ENCODE results near the gene ATXN2. TPM values are rescaled to one million over a fixed set of nuclear protein-coding genes. Genes with fewer than 3 reads are reported as not detected.

ATXN2 gene
- total RNA-seq, 1 experiment from 2014 or later: 56.3 TPM

DNA sequence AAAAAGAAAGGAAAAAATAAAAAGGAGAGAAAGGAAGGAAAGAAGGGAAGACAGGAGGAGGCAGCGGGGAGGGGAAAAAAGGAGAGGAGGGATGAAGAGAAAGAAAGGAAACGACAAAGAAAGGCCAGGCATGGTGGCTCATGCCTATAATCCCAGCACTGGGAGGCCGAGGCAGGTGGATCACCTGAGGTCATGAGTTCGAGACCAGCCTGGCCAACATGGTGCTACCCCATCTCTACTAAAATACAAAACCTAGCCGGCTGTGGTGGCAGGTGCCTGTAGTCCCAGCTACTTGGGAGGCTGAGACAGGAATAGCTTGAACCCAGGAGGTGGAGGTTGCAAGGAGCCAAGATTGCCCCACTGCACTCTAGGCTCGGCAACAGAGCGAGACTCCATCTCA, 18.4 kb downstream of the ATXN2 start (continued):
- TF ChIP-seq, protein P1, sequence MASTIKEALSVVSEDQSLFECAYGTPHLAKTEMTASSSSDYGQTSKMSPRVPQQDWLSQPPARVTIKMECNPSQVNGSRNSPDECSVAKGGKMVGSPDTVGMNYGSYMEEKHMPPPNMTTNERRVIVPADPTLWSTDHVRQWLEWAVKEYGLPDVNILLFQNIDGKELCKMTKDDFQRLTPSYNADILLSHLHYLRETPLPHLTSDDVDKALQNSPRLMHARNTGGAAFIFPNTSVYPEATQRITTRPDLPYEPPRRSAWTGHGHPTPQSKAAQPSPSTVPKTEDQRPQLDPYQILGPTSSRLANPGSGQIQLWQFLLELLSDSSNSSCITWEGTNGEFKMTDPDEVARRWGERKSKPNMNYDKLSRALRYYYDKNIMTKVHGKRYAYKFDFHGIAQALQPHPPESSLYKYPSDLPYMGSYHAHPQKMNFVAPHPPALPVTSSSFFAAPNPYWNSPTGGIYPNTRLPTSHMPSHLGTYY (CRISPR knock-in tag; IDR thresholded peaks at IDR 0.05): no peak
- TF ChIP-seq CBFB (CRISPR knock-in tag; IDR thresholded peaks at IDR 0.05; ENCODE audit: low read depth) (no peak), NFATC4 (CRISPR knock-in tag; IDR thresholded peaks at IDR 0.05) (no peak), NFE2L1 (CRISPR knock-in tag; IDR thresholded peaks at IDR 0.05) (no peak), TP53 (CRISPR knock-in tag; IDR thresholded peaks at IDR 0.05) (no peak)
- TF ChIP-seq, protein P2, sequence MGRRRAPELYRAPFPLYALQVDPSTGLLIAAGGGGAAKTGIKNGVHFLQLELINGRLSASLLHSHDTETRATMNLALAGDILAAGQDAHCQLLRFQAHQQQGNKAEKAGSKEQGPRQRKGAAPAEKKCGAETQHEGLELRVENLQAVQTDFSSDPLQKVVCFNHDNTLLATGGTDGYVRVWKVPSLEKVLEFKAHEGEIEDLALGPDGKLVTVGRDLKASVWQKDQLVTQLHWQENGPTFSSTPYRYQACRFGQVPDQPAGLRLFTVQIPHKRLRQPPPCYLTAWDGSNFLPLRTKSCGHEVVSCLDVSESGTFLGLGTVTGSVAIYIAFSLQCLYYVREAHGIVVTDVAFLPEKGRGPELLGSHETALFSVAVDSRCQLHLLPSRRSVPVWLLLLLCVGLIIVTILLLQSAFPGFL (CRISPR knock-in tag; IDR thresholded peaks at IDR 0.05; ENCODE audit: borderline replicate concordance): no peak

DNA sequence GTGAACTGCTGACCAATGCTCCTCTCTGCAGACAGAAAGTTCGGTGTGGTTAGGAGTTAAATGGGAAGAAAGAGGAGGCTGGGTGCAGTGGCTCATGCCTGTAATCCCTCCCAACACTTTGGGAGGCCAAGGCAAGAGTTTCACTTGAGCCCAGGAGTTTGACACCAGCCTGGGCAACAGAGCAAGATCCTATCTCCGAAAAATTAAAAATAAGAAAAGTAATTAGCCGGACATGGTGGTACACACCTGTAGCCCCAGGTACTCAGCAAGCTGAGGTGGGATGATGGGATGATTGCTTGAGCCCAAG, 19.0 kb downstream of the ATXN2 start:
- POLR2A ChIA-PET: interaction anchor here (0.7 kb wide), 2 partner anchors 16 to 323 kb away, joined by 3 read pairs; no protein-coding TSS in a partner anchor
- TF ChIP-seq ZNF121 (CRISPR knock-in tag; IDR thresholded peaks at IDR 0.05): 0 out of 2 replicates have a peak, but pooled peaks have one; percentile 0
- no peak for TF ChIP-seq GRHL2 (CRISPR knock-in tag; IDR thresholded peaks at IDR 0.05; ENCODE audit: insufficient replicate concordance, severe bottlenecking)
- H3K4me1 Mint-ChIP-seq: peaks cover 4% of the 10 kb centered on the region

DNA sequence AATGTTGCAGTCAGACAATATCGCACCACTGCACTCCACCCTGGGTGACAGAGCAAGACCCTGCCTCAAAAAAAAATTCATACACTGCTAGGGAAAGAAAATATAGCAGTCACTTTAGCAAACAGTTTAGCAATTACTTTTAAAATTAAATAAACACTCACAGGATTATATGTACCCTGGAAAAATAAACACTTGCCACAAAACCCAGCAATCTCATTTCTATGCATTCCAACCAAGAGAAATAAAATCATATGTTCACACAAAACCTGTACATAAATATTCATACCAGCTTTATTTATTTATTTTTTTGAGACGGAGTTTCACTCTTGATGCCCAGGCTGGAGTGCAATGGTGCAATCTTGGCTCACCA, 20.2 kb downstream of the ATXN2 start:
- H3K36me3 Mint-ChIP-seq: peaks cover 5% of the 10 kb centered on the region
- ATAC-seq (no peak), DNase-seq (ENCODE audit: low spot score) (no peak)
- ChIA-PET POLR2A (no interaction called here), CTCF (interaction anchor here (0.7 kb wide), 1 partner anchor 68 kb away, joined by 3 read pairs; no protein-coding TSS in a partner anchor)
- H3K4me1 Mint-ChIP-seq: peaks cover 13% of the 10 kb centered on the region
- H3K9me3 Mint-ChIP-seq: no peaks in the 10 kb centered on the region
- TF ChIP-seq FOXK1 (CRISPR knock-in tag; IDR thresholded peaks at IDR 0.05) (no peak), ZNF232 (CRISPR knock-in tag; IDR thresholded peaks at IDR 0.05) (no peak), OVOL2 (CRISPR knock-in tag; IDR thresholded peaks at IDR 0.05; ENCODE audit: borderline replicate concordance) (no peak)
- H3K4me3 Mint-ChIP-seq: no peak overlapping the region
- no peaks in the 10 kb centered on the region for H3K27me3 Mint-ChIP-seq (ENCODE audit: low read depth)
- H3K27ac Mint-ChIP-seq: no peak overlapping the region

More for the DNA sequence above, 19.0 kb downstream of the ATXN2 start:
- CTCF ChIA-PET: interaction anchor here (0.7 kb wide), 1 partner anchor 64 kb away, joined by 4 read pairs; no protein-coding TSS in a partner anchor
- H3K9me3 Mint-ChIP-seq: no peaks in the 10 kb centered on the region
- H3K4me3 Mint-ChIP-seq: no peak overlapping the region
- H3K27me3 Mint-ChIP-seq (ENCODE audit: low read depth): no peaks in the 10 kb centered on the region
- no peak for ATAC-seq
- DNase-seq (ENCODE audit: low spot score): no peak
- peaks cover 5% of the 10 kb centered on the region for H3K36me3 Mint-ChIP-seq
- H3K27ac Mint-ChIP-seq: no peak overlapping the region

DNA sequence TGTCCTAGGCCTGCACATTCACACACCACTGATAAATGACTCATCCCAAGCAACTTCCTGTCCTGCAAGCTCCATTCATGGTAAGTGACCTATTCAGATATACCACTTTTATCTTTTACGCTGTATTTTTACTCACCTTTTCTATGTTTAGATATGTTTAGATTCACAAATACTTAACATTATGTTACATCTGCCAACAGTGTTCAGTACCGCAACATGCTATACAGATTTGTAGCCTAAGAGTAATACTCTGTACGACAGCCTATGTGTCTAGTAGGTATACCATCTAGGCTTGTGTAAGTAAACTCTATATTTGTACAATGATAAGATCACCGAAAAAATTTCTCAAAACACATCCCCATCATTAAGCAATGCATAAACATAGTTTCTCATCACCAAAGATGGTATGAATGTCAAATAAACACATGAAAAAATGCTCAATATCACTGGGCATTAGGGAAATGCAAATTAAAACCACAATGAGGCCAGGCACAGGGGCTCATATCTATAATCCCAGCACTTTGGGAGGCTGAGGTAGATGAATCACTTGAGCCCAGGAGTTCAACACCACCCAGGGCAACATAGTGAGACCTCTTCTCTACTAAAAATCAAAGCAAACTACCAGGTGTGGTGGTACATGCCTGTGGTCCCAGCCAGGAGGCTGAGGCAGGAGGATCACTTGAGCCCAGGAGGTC, 20.7 kb downstream of the ATXN2 start:
- TF ChIP-seq TCF7 (CRISPR knock-in tag; IDR thresholded peaks at IDR 0.05; ENCODE audit: low read depth): no peak
- no peak for TF ChIP-seq ESRRA (CRISPR knock-in tag; IDR thresholded peaks at IDR 0.05; ENCODE audit: borderline replicate concordance)
- TF ChIP-seq, protein P3, sequence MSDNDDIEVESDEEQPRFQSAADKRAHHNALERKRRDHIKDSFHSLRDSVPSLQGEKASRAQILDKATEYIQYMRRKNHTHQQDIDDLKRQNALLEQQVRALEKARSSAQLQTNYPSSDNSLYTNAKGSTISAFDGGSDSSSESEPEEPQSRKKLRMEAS (CRISPR knock-in tag; IDR thresholded peaks at IDR 0.05): no peak
- TF ChIP-seq, protein P4, sequence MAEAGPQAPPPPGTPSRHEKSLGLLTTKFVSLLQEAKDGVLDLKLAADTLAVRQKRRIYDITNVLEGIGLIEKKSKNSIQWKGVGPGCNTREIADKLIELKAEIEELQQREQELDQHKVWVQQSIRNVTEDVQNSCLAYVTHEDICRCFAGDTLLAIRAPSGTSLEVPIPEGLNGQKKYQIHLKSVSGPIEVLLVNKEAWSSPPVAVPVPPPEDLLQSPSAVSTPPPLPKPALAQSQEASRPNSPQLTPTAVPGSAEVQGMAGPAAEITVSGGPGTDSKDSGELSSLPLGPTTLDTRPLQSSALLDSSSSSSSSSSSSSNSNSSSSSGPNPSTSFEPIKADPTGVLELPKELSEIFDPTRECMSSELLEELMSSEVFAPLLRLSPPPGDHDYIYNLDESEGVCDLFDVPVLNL (CRISPR knock-in tag; IDR thresholded peaks at IDR 0.05; ENCODE audit: borderline replicate concordance, low read depth): no peak
- TF ChIP-seq GABPB1 (CRISPR knock-in tag; IDR thresholded peaks at IDR 0.05): peak; percentile 45; the same call in 1 of the 2 replicates
- TF ChIP-seq, protein P5, sequence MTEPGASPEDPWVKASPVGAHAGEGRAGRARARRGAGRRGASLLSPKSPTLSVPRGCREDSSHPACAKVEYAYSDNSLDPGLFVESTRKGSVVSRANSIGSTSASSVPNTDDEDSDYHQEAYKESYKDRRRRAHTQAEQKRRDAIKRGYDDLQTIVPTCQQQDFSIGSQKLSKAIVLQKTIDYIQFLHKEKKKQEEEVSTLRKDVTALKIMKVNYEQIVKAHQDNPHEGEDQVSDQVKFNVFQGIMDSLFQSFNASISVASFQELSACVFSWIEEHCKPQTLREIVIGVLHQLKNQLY (CRISPR knock-in tag; IDR thresholded peaks at IDR 0.05): no peak
- TF ChIP-seq, protein P6, sequence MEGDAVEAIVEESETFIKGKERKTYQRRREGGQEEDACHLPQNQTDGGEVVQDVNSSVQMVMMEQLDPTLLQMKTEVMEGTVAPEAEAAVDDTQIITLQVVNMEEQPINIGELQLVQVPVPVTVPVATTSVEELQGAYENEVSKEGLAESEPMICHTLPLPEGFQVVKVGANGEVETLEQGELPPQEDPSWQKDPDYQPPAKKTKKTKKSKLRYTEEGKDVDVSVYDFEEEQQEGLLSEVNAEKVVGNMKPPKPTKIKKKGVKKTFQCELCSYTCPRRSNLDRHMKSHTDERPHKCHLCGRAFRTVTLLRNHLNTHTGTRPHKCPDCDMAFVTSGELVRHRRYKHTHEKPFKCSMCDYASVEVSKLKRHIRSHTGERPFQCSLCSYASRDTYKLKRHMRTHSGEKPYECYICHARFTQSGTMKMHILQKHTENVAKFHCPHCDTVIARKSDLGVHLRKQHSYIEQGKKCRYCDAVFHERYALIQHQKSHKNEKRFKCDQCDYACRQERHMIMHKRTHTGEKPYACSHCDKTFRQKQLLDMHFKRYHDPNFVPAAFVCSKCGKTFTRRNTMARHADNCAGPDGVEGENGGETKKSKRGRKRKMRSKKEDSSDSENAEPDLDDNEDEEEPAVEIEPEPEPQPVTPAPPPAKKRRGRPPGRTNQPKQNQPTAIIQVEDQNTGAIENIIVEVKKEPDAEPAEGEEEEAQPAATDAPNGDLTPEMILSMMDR (IDR thresholded peaks at IDR 0.05): no peak
- Mint-ChIP-seq H3K4me1 (peaks cover 13% of the 10 kb centered on the region), H3K27ac (no peak overlapping the region), H3K36me3 (peaks cover 5% of the 10 kb centered on the region), H3K9me3 (no peaks in the 10 kb centered on the region), H3K27me3 (ENCODE audit: low read depth) (no peaks in the 10 kb centered on the region), H3K4me3 (no peak overlapping the region)
- CTCF ChIA-PET: no interaction called here
- ATAC-seq: no peak
- POLR2A ChIA-PET: no interaction called here
- DNase-seq (ENCODE audit: low spot score): no peak

All from WTC11 (cell line).